ENCODE results near the gene TCEA2. TPM values are rescaled to one million over a fixed set of nuclear protein-coding genes. Genes with fewer than 3 reads are reported as not detected.

TCEA2 gene
- total RNA-seq, 1 experiment from 2014 or later, result 48.3 TPM

DNA sequence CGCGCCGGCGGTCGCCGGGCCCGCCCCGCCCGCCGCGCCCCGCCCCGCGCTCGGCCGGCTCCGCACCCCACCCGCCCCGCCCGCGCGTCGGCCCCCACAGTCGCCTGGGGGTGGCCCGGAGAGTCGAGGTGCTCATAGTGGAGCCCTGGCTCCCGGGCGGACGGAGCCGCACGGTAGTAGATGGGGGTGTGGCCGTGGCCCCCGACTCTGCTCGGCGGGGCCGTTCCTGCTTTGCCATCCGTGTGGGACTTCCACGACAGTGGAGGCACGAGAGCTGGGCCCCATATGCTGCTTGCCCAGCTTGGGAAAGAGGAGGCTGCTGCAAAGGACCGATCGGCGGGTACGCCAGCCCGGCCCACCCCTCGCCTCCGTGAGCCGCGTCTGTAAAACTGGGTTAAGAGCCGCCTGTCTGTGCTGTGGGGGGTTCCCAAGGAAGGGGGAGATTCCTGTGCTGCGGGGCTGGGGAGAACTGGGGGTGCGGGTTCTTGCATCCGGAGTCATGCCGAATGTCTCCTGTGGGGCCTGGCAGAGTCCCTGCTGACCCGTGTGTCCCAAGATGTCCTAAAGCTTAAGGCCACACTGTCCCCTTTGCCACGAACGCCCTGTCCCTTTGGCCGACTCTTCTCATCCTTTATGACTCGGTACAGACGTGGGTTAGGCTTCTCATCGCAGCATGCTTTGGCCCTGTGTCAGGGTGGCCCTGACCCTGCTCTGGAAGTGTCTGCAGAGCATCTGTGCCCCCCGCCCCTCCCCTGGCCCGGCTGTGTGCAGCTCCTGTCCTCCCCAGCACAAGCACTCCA, 17.2 kb downstream of the TCEA2 start, which contains the start of gene OPRL1:
TSS of gene OPRL1 (plus strand) at position 70 of the 800 bp plus-strand sequence. CDS start 12,639 bp downstream, outside the sequence.
- H3K4me3 ChIP-seq (ENCODE audit: low read depth, low read length), result peak within 1 kb of the TSS; percentile 96
- intact Hi-C loops (cut with micrococcal nuclease; ENCODE audit: unreplicated experiment), result no loop called here
- Mint-ChIP-seq H3K4me1 (ENCODE audit: low read depth, unreplicated experiment) (peaks cover 24% of the 10 kb centered on the region), H3K9me3 (ENCODE audit: unreplicated experiment) (no peaks in the 10 kb centered on the region), H3K27ac (ENCODE audit: unreplicated experiment) (peak within 1 kb of the TSS; percentile 75), H3K4me3 (ENCODE audit: unreplicated experiment) (peak within 1 kb of the TSS; percentile 88), H3K27me3 (ENCODE audit: insufficient read depth, unreplicated experiment) (peaks cover 11% of the 10 kb centered on the region), H3K36me3 (ENCODE audit: insufficient read depth, unreplicated experiment) (peaks cover 6% of the 10 kb centered on the region)
- ChIA-PET POLR2A (interaction anchor here (0.6 to 1.8 kb wide), 4 partner anchors 17 to 123 kb away, joined by 3 to 10 read pairs (median 4); partner anchors contain the start of genes PRPF6 and TCEA2), CTCF (interaction anchor here (0.5 to 1.9 kb wide), 13 partner anchors 10 to 507 kb away, joined by 3 to 15 read pairs (median 4); partner anchors contain the start of genes HELZ2, PRPF6 and TCEA2)
- DNase-seq, result no peak
- peaks cover 4% of the 10 kb centered on the region for H3K27me3 ChIP-seq (replicated peaks; ENCODE audit: control insufficient read depth, insufficient read depth, low read length)
- no TSS peak for BruUV-seq (replicated peaks)
- H3K9me3 ChIP-seq, result no peaks in the 10 kb centered on the region
- TF ChIP-seq, protein P1, sequence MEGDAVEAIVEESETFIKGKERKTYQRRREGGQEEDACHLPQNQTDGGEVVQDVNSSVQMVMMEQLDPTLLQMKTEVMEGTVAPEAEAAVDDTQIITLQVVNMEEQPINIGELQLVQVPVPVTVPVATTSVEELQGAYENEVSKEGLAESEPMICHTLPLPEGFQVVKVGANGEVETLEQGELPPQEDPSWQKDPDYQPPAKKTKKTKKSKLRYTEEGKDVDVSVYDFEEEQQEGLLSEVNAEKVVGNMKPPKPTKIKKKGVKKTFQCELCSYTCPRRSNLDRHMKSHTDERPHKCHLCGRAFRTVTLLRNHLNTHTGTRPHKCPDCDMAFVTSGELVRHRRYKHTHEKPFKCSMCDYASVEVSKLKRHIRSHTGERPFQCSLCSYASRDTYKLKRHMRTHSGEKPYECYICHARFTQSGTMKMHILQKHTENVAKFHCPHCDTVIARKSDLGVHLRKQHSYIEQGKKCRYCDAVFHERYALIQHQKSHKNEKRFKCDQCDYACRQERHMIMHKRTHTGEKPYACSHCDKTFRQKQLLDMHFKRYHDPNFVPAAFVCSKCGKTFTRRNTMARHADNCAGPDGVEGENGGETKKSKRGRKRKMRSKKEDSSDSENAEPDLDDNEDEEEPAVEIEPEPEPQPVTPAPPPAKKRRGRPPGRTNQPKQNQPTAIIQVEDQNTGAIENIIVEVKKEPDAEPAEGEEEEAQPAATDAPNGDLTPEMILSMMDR (IDR thresholded peaks at IDR 0.05; ENCODE audit: insufficient read depth in 1 of 2, low read depth in 1 of 2, low read length in 1 of 2, severe bottlenecking in 1 of 2, unreplicated experiment in 1 of 2), result no peak
- H3K36me3 ChIP-seq (ENCODE audit: control insufficient read depth, insufficient read depth, low read length), result no peaks in the 10 kb centered on the region
- H3K4me1 ChIP-seq, result peaks cover 35% of the 10 kb centered on the region

DNA sequence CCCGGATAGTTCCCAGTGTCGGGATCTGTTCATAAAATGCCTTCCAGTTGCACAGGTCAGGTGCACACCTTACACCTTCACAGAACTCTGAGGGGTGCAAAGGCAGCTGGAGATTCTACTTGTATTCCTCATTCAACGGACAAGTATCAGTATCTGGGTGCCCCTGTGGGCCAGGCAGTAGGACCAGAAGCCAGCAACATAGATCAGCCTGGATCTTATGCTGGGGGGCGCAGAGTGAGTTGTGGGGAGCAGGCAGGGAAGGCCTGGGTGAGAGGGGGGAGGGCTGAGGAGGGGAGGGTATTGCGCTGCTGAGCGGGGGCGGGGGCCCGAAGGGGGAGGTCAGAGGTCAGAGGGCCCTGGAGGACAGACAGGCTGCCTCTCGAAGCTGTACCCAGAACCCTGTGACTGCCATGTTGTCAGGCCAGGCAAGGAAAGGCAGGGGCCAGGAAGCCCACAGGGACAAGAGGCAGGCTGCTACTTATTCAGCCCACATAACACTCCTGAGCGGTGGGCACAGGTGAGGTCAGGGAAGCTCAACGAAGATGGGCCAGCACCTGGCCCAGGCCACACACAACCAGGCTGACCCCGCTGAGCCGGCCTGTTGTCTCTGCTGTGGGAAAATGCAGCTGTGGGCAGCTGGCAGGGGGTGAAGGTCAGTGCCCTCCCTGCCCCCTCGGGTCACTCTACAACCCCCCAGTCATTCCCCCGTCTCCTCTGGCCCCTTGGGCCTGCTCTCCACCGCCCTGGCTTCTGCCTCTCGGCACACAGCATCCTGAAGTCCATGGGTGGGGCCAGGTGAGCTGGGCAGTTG, 18.0 kb downstream of the TCEA2 start:
- H3K36me3 ChIP-seq (ENCODE audit: control insufficient read depth, insufficient read depth, low read length), result no peaks in the 10 kb centered on the region
- DNase-seq, result no peak
- BruUV-seq (replicated peaks), result no TSS peak
- no peak overlapping the region for H3K4me3 ChIP-seq (ENCODE audit: low read depth, low read length)
- Mint-ChIP-seq H3K9me3 (ENCODE audit: unreplicated experiment) (no peaks in the 10 kb centered on the region), H3K36me3 (ENCODE audit: insufficient read depth, unreplicated experiment) (peaks cover 6% of the 10 kb centered on the region), H3K27me3 (ENCODE audit: insufficient read depth, unreplicated experiment) (peaks cover 15% of the 10 kb centered on the region), H3K4me3 (ENCODE audit: unreplicated experiment) (peak overlapping the region; percentile 88), H3K27ac (ENCODE audit: unreplicated experiment) (peak overlapping the region; percentile 18), H3K4me1 (ENCODE audit: low read depth, unreplicated experiment) (peaks cover 24% of the 10 kb centered on the region)
- ChIA-PET CTCF (interaction anchor here (0.5 to 3.8 kb wide), 6 partner anchors 11 to 57 kb away, joined by 3 to 17 read pairs (median 4); partner anchors contain the start of gene TCEA2), POLR2A (interaction anchor here (1.3 to 1.4 kb wide), 2 partner anchors 100 to 124 kb away, joined by 3 to 4 read pairs; partner anchors contain the start of gene PRPF6)
- peaks cover 35% of the 10 kb centered on the region for H3K4me1 ChIP-seq
- intact Hi-C loops (cut with micrococcal nuclease; ENCODE audit: unreplicated experiment), result no loop called here
- TF ChIP-seq, protein P1 (IDR thresholded peaks at IDR 0.05; ENCODE audit: insufficient read depth in 1 of 2, low read depth in 1 of 2, low read length in 1 of 2, severe bottlenecking in 1 of 2, unreplicated experiment in 1 of 2), result no peak
- no peaks in the 10 kb centered on the region for H3K9me3 ChIP-seq
- peaks cover 4% of the 10 kb centered on the region for H3K27me3 ChIP-seq (replicated peaks; ENCODE audit: control insufficient read depth, insufficient read depth, low read length)

GRCh38 chr20:64081624-64081964, 18.6 kb downstream of the TCEA2 start:
- Histone ChIP-seq H3K27me3 (replicated peaks; ENCODE audit: control insufficient read depth, insufficient read depth, low read length) (peaks cover 4% of the 10 kb centered on the region), H3K36me3 (ENCODE audit: control insufficient read depth, insufficient read depth, low read length) (no peaks in the 10 kb centered on the region), H3K4me3 (ENCODE audit: low read depth, low read length) (no peak overlapping the region), H3K4me1 (peaks cover 35% of the 10 kb centered on the region), H3K9me3 (no peaks in the 10 kb centered on the region)
- intact Hi-C loops (cut with micrococcal nuclease; ENCODE audit: unreplicated experiment), result no loop called here
- no peak overlapping the region for H3K27ac Mint-ChIP-seq (ENCODE audit: unreplicated experiment)
- H3K27me3 Mint-ChIP-seq (ENCODE audit: insufficient read depth, unreplicated experiment), result peaks cover 15% of the 10 kb centered on the region
- POLR2A ChIA-PET, result no interaction called here
- no TSS peak for BruUV-seq (replicated peaks)
- H3K9me3 Mint-ChIP-seq (ENCODE audit: unreplicated experiment), result no peaks in the 10 kb centered on the region
- CTCF ChIA-PET, result interaction anchor here (0.9 to 3.8 kb wide), 5 partner anchors 15 to 43 kb away, joined by 3 to 17 read pairs (median 3); partner anchors contain the start of gene TCEA2
- peak overlapping the region; percentile 8 for H3K4me3 Mint-ChIP-seq (ENCODE audit: unreplicated experiment)
- peaks cover 6% of the 10 kb centered on the region for H3K36me3 Mint-ChIP-seq (ENCODE audit: insufficient read depth, unreplicated experiment)
- TF ChIP-seq, protein P1 (IDR thresholded peaks at IDR 0.05; ENCODE audit: insufficient read depth in 1 of 2, low read depth in 1 of 2, low read length in 1 of 2, severe bottlenecking in 1 of 2, unreplicated experiment in 1 of 2), result no peak
- no peak for DNase-seq
- H3K4me1 Mint-ChIP-seq (ENCODE audit: low read depth, unreplicated experiment), result peaks cover 24% of the 10 kb centered on the region
